ENCODE data around the gene PAQR4.

The PAQR4 gene

GRCh38 chr16:2981177-2981898, 12.2 kb downstream of the PAQR4 start:
- no peak for DNase-seq

GRCh38 chr16:2981899-2982250, 12.7 kb downstream of the PAQR4 start:
- no peak for DNase-seq

GRCh38 chr16:2982402-2982801, 13.3 kb downstream of the PAQR4 start:
- DNase-seq, result no peak

DNA sequence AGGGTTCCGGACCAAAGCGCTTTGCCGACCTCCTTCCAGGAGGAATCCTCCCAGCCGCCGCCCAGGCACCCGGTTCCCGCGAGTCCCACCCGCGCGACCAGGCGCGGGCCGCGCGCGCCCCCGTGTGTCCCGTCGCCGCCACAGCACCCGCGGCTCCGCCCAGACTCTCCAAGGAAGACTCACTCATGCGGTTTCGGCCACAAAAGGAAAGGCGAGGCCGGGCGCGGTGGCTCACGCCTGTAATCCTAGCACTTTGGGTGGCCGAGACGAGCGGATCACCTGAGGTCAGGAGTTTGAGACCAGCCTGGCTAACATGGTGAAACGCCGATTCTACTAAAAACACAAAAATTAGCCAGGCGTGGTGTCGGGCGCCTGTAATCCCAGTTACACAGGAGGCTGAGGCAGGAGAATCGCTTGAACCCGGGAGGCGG, 14.6 kb downstream of the PAQR4 start:
- DNase-seq, result peak; percentile 87

GRCh38 chr16:2985462-2985861, 16.3 kb downstream of the PAQR4 start:
- DNase-seq, result no peak

- no peak for DNase-seq
Measured at GRCh38 chr16:2985893-2986355, 16.8 kb downstream of the PAQR4 start.

DNA sequence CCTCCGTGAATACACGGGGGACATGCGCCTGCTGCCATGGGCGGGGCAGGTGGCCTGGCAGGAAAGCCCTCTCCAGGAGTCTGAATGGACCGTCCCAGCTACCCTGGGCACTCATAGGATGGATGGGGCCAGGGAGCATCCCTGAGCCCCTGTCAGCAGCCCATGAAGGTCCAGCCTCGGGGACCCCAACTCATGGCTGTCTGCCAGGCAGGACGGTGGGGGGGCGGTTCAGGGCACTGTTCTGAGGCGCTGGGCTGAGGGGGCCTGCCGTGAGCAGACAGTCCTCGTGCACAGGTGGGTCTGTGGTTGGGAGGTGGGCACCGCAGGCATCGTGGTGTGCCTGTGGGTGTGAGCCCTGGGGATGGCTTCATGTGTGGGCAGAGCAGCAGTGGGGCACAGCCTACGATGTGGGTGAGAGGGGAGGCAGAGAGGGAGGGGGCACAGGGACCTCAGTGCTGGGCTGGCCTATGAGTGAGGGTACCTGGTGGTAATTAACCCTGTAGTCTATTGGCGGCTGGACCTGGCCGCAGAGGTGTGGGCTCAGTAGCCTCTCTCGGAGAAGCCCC, 17.6 kb downstream of the PAQR4 start:
- no peak for DNase-seq

DNA sequence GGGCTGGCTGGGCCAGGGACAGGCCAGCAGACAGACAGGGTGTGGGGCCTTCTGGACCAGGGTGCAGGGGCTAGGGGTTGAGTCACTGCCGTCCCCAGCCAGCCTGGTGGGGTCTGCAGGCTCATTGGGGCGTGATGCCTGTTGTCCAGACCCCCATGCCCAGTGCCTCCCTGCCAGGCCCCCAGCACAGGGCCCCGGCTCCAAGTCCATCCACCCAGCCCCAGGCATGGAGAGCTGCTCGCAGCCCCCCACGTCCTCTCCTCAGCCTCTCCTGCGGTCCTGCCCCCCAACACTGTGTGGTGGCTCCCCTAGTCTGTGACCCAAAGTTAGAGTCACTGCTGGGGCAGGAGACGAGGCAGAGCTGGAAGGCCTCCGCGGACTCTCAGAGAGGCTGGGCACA, 18.1 kb downstream of the PAQR4 start:
- DNase-seq, result no peak

DNA sequence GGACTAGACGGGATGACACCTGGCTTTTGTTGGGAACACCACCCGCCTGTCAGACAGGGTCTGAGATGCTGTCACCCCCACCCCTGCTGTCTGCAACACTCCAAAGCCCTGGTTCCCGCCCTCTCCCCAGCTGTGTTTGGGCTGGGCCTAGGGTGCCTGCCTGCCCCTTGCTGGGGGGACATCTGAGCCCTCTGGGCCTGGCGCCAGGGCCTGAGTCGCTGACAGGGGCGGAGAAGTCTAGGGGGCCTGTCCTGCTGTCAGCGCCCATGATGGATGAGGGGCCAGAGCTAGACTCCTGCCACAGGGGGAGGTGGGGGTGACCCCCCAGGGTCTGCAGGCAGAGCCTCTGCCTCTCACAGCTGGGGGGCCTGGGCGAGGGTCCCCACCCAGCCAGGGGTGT, 18.7 kb downstream of the PAQR4 start:
- DNase-seq, result no peak

GRCh38 chr16:2988590-2989099, 19.5 kb downstream of the PAQR4 start:
- DNase-seq, result no peak

GRCh38 chr16:2990891-2991290, 21.7 kb downstream of the PAQR4 start:
- DNase-seq, result no peak

- no peak for DNase-seq
Measured at GRCh38 chr16:2991566-2992261, 22.6 kb downstream of the PAQR4 start.

- no peak for DNase-seq
Measured at GRCh38 chr16:2992383-2993081, 23.4 kb downstream of the PAQR4 start.

DNA sequence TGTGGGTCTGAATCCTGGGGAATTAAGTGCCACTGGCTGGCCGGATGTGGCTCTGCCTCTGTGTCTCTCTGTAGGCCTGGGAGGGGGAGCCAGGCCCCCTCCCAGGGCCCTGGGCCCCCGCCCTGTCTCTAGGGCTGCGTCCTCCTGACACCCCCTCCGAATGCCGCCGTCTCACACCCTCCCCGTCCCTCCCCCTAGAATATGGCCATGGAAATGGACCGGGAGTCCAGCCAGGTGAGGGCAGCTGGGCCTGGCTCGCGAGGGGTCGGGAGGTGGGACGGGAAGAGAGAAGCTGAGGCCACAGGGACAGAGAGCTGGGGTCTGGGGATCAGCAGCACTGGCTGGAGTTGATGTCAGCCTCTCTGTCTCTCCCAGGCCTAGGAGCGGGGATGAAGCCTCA, 27.1 kb downstream of the PAQR4 start:
- DNase-seq, result no peak

- DNase-seq, result no peak
Measured at GRCh38 chr16:2999929-3000328, 30.8 kb downstream of the PAQR4 start.

- no peak for DNase-seq
Measured at GRCh38 chr16:3000540-3000939, 31.4 kb downstream of the PAQR4 start.

DNA sequence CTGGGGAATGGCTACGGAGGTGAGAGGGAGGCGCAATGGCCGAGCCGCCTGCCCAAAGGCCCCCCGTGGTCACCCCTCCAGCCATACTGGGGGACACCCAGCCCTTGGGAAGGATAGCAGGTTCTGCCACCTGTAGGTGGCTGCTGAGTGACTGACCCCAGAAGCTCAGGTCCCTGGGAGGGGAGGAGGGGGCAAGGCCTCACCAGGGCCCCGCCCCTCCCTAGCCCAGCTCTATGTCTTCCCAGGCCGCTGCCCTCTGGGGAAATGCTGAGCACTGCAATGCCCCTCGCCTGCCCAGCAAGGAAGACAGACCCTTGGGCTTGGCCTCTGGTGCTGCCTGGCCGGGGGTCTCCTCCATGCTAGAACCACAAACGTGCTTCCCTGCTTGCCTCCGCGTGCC, 32.2 kb downstream of the PAQR4 start:
- DNase-seq, result no peak

DNA sequence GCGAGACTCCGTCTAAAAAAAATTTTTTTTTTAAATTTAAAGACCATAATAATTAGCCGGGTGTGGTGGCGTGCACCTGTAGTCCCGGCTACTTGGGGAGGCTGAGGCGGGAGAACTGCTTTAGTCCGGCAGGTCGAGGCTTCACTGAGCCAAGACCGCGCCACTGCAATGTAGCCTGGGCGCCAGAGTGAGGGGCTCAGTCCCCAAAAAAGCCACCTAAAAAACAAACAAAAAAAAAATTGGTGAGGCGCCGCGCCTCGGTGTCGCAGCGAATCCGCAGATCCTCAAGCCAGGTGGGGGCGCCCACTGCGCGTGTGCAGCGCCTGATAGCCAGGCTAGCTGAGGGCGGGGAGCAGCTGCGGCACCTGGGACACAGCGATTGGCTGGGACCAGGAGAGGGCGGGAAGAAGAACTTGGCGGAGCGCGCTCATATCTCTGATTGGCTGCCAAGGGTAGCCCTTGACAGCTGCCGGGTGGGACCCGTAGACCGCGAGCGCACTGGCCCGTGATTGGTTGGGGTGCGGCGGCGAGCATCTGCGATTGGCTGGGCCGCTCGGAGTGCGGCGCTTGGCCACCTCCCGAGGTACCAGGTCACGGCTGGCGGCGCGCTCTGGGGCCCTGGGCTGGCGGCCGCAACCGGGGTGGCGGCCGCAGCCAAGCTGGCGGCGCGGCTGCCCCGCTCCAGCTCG, 34.6 kb downstream of the PAQR4 start:
- peak; percentile 99 for DNase-seq

- DNase-seq, result no peak
Measured at GRCh38 chr16:3004319-3004718, 35.2 kb downstream of the PAQR4 start.

DNA sequence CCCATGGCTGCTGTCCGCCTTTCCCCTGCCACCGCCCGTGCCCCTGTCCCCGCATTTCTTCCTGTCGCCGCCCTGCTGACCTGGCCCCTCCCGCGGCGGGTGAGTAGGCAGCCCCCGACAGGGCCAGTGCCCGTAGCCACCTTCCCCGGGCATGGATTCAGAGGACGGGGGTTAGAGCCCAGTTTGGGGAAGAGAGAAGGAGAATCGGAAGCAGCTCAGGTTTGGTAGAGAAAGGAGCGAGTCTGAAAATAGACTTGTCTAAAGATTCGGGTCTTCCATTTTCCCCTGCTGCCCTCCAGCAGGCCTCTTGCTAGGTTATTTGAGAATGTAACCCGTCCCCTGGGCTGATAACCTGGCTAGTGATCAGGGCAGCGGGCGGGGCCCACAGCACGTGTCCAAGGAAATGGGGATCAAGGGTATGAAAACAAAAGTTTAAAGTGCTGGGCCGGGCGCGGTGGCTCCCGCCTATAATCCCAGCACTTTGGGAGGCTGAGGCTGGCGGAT, 35.7 kb downstream of the PAQR4 start:
- DNase-seq, result no peak

- no peak for DNase-seq
Measured at GRCh38 chr16:3007059-3007956, 38.2 kb downstream of the PAQR4 start.

Measured in activated CD4-positive, alpha-beta T cell treated with anti-CD3 and anti-CD28 coated beads, Interleukin-10, Interleukin-2, amounts not matched to agents 100 ng/mL and 50 ng/mL, durations not matched to agents 16 hours and 8 hours (primary cell).